HEK293T (cell line): Measurements from ENCODE around the gene JADE1.
A peak's percentile ranks its signal among the peaks of the same experiment; 100 is the strongest.

ENCODE experiments used
- CTCF ChIA-PET: fragments of 350-600 bp; formaldehyde crosslinking; extraction: SDS; loops from one replicate; lab custom pipeline; 2021; ENCODE audit warnings: antibody characterized with exemption, inconsistent platforms; lab: Yijun Ruan, JAX
- POLR2A ChIA-PET: fragments of 350-600 bp; formaldehyde crosslinking; extraction: SDS; loops from one replicate; lab custom pipeline; 2020; ENCODE audit warnings: antibody characterized with exemption, inconsistent platforms; lab: Yijun Ruan, JAX
- DNase-seq: peaks from one replicate; pipeline ENCODE4 v3.0.0; 2012; ENCODE audit warnings: mixed read lengths; ENCODE audit errors: extremely low spot score
- ARNT ChIP-seq: fragments of 450-650 bp; IDR thresholded peaks from 2 replicates; pipeline ENCODE4 v1.6.1; 2017; ENCODE audit warnings: mild to moderate bottlenecking
- BHLHE40 ChIP-seq: fragments of 450-650 bp; IDR thresholded peaks from 2 replicates; pipeline ENCODE4 v1.6.1; 2016; ENCODE audit warnings: mild to moderate bottlenecking, moderate library complexity, borderline replicate concordance
- CTBP1 ChIP-seq: fragments of 450-650 bp; IDR thresholded peaks from 2 replicates; pipeline ENCODE4 v1.6.1; 2016; ENCODE audit warnings: borderline replicate concordance
- ELF4 ChIP-seq: fragments of 450-650 bp; IDR thresholded peaks from 2 replicates; pipeline ENCODE4 v1.6.1; 2017; ENCODE audit warnings: antibody characterized with exemption
- FOXA1 ChIP-seq: fragments of 450-650 bp; IDR thresholded peaks from 2 replicates; pipeline ENCODE4 v1.6.1; 2016; ENCODE audit warnings: mild to moderate bottlenecking
- FOXK2 ChIP-seq: fragments of 450-650 bp; IDR thresholded peaks from 2 replicates; pipeline ENCODE4 v1.6.1; 2016; ENCODE audit warnings: mild to moderate bottlenecking
- FOXM1 ChIP-seq: fragments of 450-650 bp; IDR thresholded peaks from 2 replicates; pipeline ENCODE4 v1.6.1; 2017; ENCODE audit warnings: mild to moderate bottlenecking, borderline replicate concordance
- HDGF ChIP-seq: fragments of 450-650 bp; IDR thresholded peaks from 2 replicates; pipeline ENCODE4 v1.6.1; 2017; ENCODE audit warnings: antibody characterized with exemption, borderline replicate concordance
- L3MBTL2 ChIP-seq: fragments of 450-650 bp; conservative IDR thresholded peaks from 2 replicates; pipeline ENCODE4 v1.6.1; 2016; ENCODE audit warnings: mild to moderate bottlenecking
- LEF1 ChIP-seq: fragments of 450-650 bp; IDR thresholded peaks from 2 replicates; pipeline ENCODE4 v1.6.1; 2017; ENCODE audit warnings: mild to moderate bottlenecking, borderline replicate concordance
- NFRKB ChIP-seq: fragments of 450-650 bp; IDR thresholded peaks from 2 replicates; pipeline ENCODE4 v1.6.1; 2016; ENCODE audit warnings: mild to moderate bottlenecking, moderate library complexity
- PKNOX1 ChIP-seq: fragments of 450-650 bp; IDR thresholded peaks from 2 replicates; pipeline ENCODE4 v1.6.1; 2016
- SP1 ChIP-seq: fragments of 450-650 bp; IDR thresholded peaks from 2 replicates; pipeline ENCODE4 v1.6.1; 2017
- SUZ12 ChIP-seq: fragments of 450-650 bp; IDR thresholded peaks from 2 replicates; pipeline ENCODE4 v1.6.1; 2016; ENCODE audit warnings: mild to moderate bottlenecking
- TARDBP ChIP-seq: fragments of 450-650 bp; IDR thresholded peaks from 2 replicates; pipeline ENCODE4 v1.6.1; 2016
- ZNF384 ChIP-seq: fragments of 450-650 bp; IDR thresholded peaks from 2 replicates; pipeline ENCODE4 v1.6.1; 2016

The JADE1 gene

DNA sequence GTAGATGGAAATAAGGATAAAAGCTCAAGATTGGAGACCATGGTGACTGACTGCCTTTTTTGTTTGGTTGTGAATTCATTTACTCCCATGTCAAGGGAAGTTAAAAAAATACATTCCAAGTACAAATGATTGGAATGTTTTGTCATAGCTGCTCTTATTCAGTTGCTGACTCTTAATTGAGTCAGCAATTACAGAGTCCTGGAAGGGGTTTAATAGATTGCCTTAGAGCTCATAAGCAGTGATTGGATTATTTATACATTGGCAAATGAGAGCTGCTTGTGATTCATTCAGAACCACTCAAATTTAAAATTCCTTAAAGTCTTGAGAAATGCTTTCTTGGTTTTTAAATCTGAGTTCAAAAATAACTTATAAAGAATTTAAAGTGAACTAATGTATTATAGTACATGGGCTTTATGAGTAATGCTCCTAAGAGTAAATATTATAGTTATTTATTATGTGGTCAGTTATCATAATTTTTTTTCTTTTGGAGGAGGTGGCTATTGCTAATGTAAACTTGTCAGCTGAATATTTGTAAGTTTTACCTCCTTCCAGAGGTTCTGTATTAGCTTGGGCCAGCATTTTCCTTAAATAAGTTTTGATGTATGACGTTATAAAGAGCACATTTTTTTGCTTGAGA, 13.6 kb downstream of the JADE1 start:
- ChIA-PET POLR2A (interaction anchor here (0.7 to 3.2 kb wide), 2 partner anchors 8 to 11 kb away, joined by 3 to 20 read pairs; no protein-coding TSS in a partner anchor), CTCF (interaction anchor here (0.6 kb wide), 1 partner anchor 346 kb away, joined by 3 read pairs; no protein-coding TSS in a partner anchor)
- no peak for DNase-seq
- TF ChIP-seq ZNF384 (no peak), SP1 (no peak), PKNOX1 (no peak), BHLHE40 (no peak), HDGF (no peak), ELF4 (no peak), FOXM1 (no peak), L3MBTL2 (no peak), SUZ12 (no peak), LEF1 (no peak), ARNT (no peak)

- no peak for TF ChIP-seq ARNT
- no peak for TF ChIP-seq ZNF384
- TF ChIP-seq SP1 = no peak
- no peak for TF ChIP-seq PKNOX1
- TF ChIP-seq SUZ12 = no peak
- no peak for TF ChIP-seq CTBP1
- no peak for TF ChIP-seq ELF4
- TF ChIP-seq HDGF = no peak
- no peak for TF ChIP-seq LEF1
- TF ChIP-seq TARDBP = no peak
- no peak for TF ChIP-seq BHLHE40
- no peak for TF ChIP-seq L3MBTL2
- no peak for TF ChIP-seq FOXK2
- no peak for TF ChIP-seq FOXA1
- no peak for TF ChIP-seq NFRKB
- no peak for TF ChIP-seq FOXM1
- POLR2A ChIA-PET = interaction anchor here (1.1 kb wide), 1 partner anchor 13 kb away, joined by 3 read pairs; no protein-coding TSS in a partner anchor
- CTCF ChIA-PET = no interaction called here
- DNase-seq = no peak
Observed at GRCh38 chr4:128825226-128825625, 15.7 kb downstream of the JADE1 start.

DNA sequence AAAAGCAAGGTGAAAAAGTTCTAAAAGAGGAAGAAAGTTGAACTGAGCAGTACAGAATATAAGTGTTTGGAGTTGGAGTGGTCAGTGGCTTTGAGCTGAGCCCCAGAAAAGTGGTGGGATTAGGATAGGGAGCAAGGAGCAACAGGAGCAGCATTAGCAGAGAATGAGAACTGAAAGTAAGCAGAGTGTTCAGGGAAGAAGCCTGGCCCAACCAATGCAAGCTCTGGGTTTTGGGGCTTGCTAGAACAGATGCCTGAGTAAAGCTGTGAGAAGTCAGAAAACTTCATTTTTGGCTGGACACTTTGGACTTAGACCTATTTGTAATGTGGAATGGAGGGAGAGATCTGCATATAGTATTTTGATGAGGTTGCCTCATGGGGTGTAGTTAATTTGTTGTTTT, 17.8 kb downstream of the JADE1 start:
- no peak for DNase-seq
- ChIA-PET CTCF (no interaction called here), POLR2A (no interaction called here)
- no peak for TF ChIP-seq NFRKB
- TF ChIP-seq TARDBP = no peak
- no peak for TF ChIP-seq CTBP1
- TF ChIP-seq SP1 = no peak
- TF ChIP-seq FOXA1 = no peak

GRCh38 chr4:128830906-128831503, 21.5 kb downstream of the JADE1 start:
- DNase-seq = no peak
- no peak for TF ChIP-seq TARDBP
- TF ChIP-seq ELF4 = no peak
- no peak for TF ChIP-seq CTBP1
- TF ChIP-seq FOXM1 = no peak
- no peak for TF ChIP-seq LEF1
- TF ChIP-seq HDGF = no peak
- no peak for TF ChIP-seq SUZ12
- no peak for TF ChIP-seq FOXA1
- TF ChIP-seq FOXK2 = no peak
- TF ChIP-seq BHLHE40 = no peak
- no peak for TF ChIP-seq NFRKB
- no peak for TF ChIP-seq ZNF384
- TF ChIP-seq L3MBTL2 = no peak
- no peak for TF ChIP-seq ARNT
- TF ChIP-seq PKNOX1 = no peak
- ChIA-PET CTCF (no interaction called here), POLR2A (no interaction called here)

- CTCF ChIA-PET = no interaction called here
- peak; percentile 23 for DNase-seq
- POLR2A ChIA-PET = no interaction called here
- TF ChIP-seq PKNOX1 = peak; percentile 49; the same call in 1 of the 2 replicates
- TF ChIP-seq HDGF = no peak
Observed at GRCh38 chr4:128831531-128832242, 22.2 kb downstream of the JADE1 start.

DNA sequence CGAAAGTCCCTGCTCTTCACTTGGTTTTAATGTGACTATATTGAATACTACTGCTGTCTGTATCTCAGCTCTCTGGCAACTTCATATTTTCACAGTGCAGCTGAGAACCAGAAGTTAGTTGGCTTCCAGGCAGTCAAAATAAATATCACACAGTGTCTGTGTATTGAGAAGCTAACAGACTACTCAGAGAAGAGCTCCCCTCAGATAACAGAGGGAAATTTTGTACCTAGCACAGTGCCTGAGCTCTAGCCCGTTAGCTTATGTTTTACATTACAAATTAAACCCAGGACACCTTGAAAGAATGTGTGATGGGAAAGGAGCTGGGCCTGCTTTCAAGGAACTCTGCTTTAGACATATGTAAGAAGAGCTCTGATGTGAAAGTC, 22.7 kb downstream of the JADE1 start:
- TF ChIP-seq SUZ12 (no peak), HDGF (no peak), FOXA1 (no peak), SP1 (no peak), ELF4 (no peak), BHLHE40 (no peak), PKNOX1 (no peak), FOXM1 (no peak), NFRKB (no peak), L3MBTL2 (no peak), ZNF384 (no peak), FOXK2 (no peak)
- DNase-seq = no peak
- ChIA-PET CTCF (no interaction called here), POLR2A (no interaction called here)
